ENCODE measurements around the gene TTC3.

TTC3 gene

GRCh38 chr21:37079211-37079824 lies 6.3 kb downstream of the TTC3 start:
- H3K4me2 ChIP-seq (ENCODE audit: low read depth, low read length, poor library complexity, severe bottlenecking) = peak overlapping the region; percentile 53
- H2AFZ ChIP-seq (ENCODE audit: low read length) = no peak overlapping the region
- no peaks in the 10 kb centered on the region for H3K27me3 ChIP-seq (ENCODE audit: insufficient read depth, low read length, poor library complexity, severe bottlenecking)
- H3F3A ChIP-seq (ENCODE audit: low read depth) = peaks cover 11% of the 10 kb centered on the region; the same call in 1 of the 2 replicates
- H3K9me3 ChIP-seq (ENCODE audit: insufficient read depth, low read depth, low read length) = no peaks in the 10 kb centered on the region
- H3K79me2 ChIP-seq (ENCODE audit: insufficient read depth, low read length) = peaks cover 99% of the 10 kb centered on the region
- no peaks in the 10 kb centered on the region for H3K9me2 ChIP-seq (replicated peaks; ENCODE audit: low read depth, low read length)
- TF ChIP-seq EZH2phosphoT487 (IDR thresholded peaks at IDR 0.05; ENCODE audit: borderline replicate concordance) (no peak), CTCF (conservative IDR thresholded peaks at IDR 0.05; ENCODE audit: low read length) (peak; percentile 44)
- peaks cover 74% of the 10 kb centered on the region for H4K20me1 ChIP-seq (ENCODE audit: insufficient read depth, low read length, poor library complexity, severe bottlenecking)
- no peaks in the 10 kb centered on the region for H3K36me3 ChIP-seq (ENCODE audit: insufficient read depth, low read length)
- no peak overlapping the region for H3K9ac ChIP-seq (ENCODE audit: low read depth, low read length, poor library complexity, severe bottlenecking)
- peaks cover 53% of the 10 kb centered on the region for H3K4me1 ChIP-seq (ENCODE audit: insufficient read depth, low read length, poor library complexity, severe bottlenecking)
- peak overlapping the region; percentile 30 for H3K4me3 ChIP-seq (ENCODE audit: low read length, poor library complexity, severe bottlenecking)

GRCh38 chr21:37082375-37082774 lies 9.3 kb downstream of the TTC3 start:
- H3K9me3 ChIP-seq (ENCODE audit: insufficient read depth, low read depth, low read length) = no peaks in the 10 kb centered on the region
- H3K4me1 ChIP-seq (ENCODE audit: insufficient read depth, low read length, poor library complexity, severe bottlenecking) = peaks cover 35% of the 10 kb centered on the region
- peaks cover 66% of the 10 kb centered on the region for H4K20me1 ChIP-seq (ENCODE audit: insufficient read depth, low read length, poor library complexity, severe bottlenecking)
- H3K4me2 ChIP-seq (ENCODE audit: low read depth, low read length, poor library complexity, severe bottlenecking) = no peak overlapping the region
- peaks cover 99% of the 10 kb centered on the region for H3K79me2 ChIP-seq (ENCODE audit: insufficient read depth, low read length)
- H3K9me2 ChIP-seq (replicated peaks; ENCODE audit: low read depth, low read length) = no peaks in the 10 kb centered on the region
- no peak overlapping the region for H2AFZ ChIP-seq (ENCODE audit: low read length)
- TF ChIP-seq CTCF (conservative IDR thresholded peaks at IDR 0.05; ENCODE audit: low read length) (no peak), EZH2phosphoT487 (IDR thresholded peaks at IDR 0.05; ENCODE audit: borderline replicate concordance) (no peak)
- peaks cover under 1% of the 10 kb centered on the region; the same call in 1 of the 2 replicates for H3K36me3 ChIP-seq (ENCODE audit: insufficient read depth, low read length)
- H3F3A ChIP-seq (ENCODE audit: low read depth) = peaks cover 11% of the 10 kb centered on the region; the same call in 1 of the 2 replicates
- H3K4me3 ChIP-seq (ENCODE audit: low read length, poor library complexity, severe bottlenecking) = no peak overlapping the region
- H3K27me3 ChIP-seq (ENCODE audit: insufficient read depth, low read length, poor library complexity, severe bottlenecking) = no peaks in the 10 kb centered on the region
- no peak overlapping the region for H3K9ac ChIP-seq (ENCODE audit: low read depth, low read length, poor library complexity, severe bottlenecking)

- Histone ChIP-seq H3K4me2 (ENCODE audit: low read depth, low read length, poor library complexity, severe bottlenecking) (peak overlapping the region; percentile 12), H3K9ac (ENCODE audit: low read depth, low read length, poor library complexity, severe bottlenecking) (no peak overlapping the region), H3K9me3 (ENCODE audit: insufficient read depth, low read depth, low read length) (no peaks in the 10 kb centered on the region), H3K36me3 (ENCODE audit: insufficient read depth, low read length) (peaks cover 7% of the 10 kb centered on the region; the same call in 1 of the 2 replicates), H2AFZ (ENCODE audit: low read length) (no peak overlapping the region), H3K4me3 (ENCODE audit: low read length, poor library complexity, severe bottlenecking) (no peak overlapping the region), H3K9me2 (replicated peaks; ENCODE audit: low read depth, low read length) (no peaks in the 10 kb centered on the region), H3K27me3 (ENCODE audit: insufficient read depth, low read length, poor library complexity, severe bottlenecking) (no peaks in the 10 kb centered on the region), H4K20me1 (ENCODE audit: insufficient read depth, low read length, poor library complexity, severe bottlenecking) (peaks cover 67% of the 10 kb centered on the region), H3F3A (ENCODE audit: low read depth) (peaks cover 5% of the 10 kb centered on the region; the same call in 1 of the 2 replicates), H3K79me2 (ENCODE audit: insufficient read depth, low read length) (peaks cover 99% of the 10 kb centered on the region), H3K4me1 (ENCODE audit: insufficient read depth, low read length, poor library complexity, severe bottlenecking) (peaks cover 29% of the 10 kb centered on the region)
- TF ChIP-seq EZH2phosphoT487 (IDR thresholded peaks at IDR 0.05; ENCODE audit: borderline replicate concordance) = no peak
- no peak for TF ChIP-seq CTCF (conservative IDR thresholded peaks at IDR 0.05; ENCODE audit: low read length)
Measured at GRCh38 chr21:37082856-37083528, 9.9 kb downstream of the TTC3 start.
